Fibroblast of pulmonary artery (primary cell): ENCODE results near the gene ARMH1.
"Not testable (repeated sequence)": the region's sequence is repeated elsewhere in the genome, so short reads cannot be mapped to it uniquely, and the experiment has no call there.

Source experiments
- DNase-seq: peaks from one replicate; pipeline ENCODE4 v3.0.0-alpha.2; 2010; ENCODE audit warnings: low read depth
- H3K4me3 ChIP-seq: replicated peaks from 2 replicates; pipeline ENCODE4 v1.5.1; 2011; ENCODE audit warnings: low read depth, mild to moderate bottlenecking, control low read depth, low read length, moderate library complexity
- CTCF ChIP-seq: IDR thresholded peaks from 2 replicates; pipeline ENCODE4 v1.5.1; 2011; ENCODE audit warnings: mild to moderate bottlenecking, control low read depth, low read length, inconsistent platforms; ENCODE audit errors: missing control alignments

The ARMH1 gene

GRCh38 chr1:44759077-44759476, 84.6 kb downstream of the ARMH1 start:
- no peak overlapping the region for H3K4me3 ChIP-seq
- DNase-seq = no peak
- no peak for TF ChIP-seq CTCF

DNA sequence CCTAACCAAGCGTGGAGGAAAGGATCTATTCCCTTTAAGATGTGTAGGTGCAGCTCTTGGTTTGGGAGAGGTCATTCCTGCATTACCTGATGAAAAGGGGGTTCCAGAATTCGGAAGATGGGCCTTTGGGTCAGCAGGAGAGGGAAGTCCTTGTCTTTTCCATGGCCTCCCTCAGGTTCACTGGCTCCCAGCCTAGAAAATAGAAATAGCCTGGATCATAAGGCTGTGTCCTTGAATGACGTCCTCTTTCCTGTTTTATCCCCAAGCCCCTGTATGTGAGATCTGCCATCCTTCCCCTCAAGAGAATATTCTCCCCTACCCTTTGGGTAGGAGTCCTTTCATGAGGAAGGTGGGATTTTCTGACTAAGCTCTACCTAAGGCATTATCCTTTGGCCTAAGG, 86.4 kb downstream of the ARMH1 start:
- no peak for DNase-seq
- TF ChIP-seq CTCF = no peak

GRCh38 chr1:44766421-44766820, 91.9 kb downstream of the ARMH1 start:
- H3K4me3 ChIP-seq, DNase-seq: not testable (repeated sequence)

More for the DNA sequence above, 86.4 kb downstream of the ARMH1 start:
- no peak overlapping the region for H3K4me3 ChIP-seq
